IMR-90 (cell line): ENCODE measurements around the gene TIMM44. TPM values are rescaled to one million over a fixed set of nuclear protein-coding genes. Genes with fewer than 3 reads are reported as not detected.

Experiments used
- ATAC-seq: fragments of 200-7000 bp; cut with Tn5 transposase; 2 replicates; pipeline ENCODE4 v1.9.1; 2020; ENCODE audit warnings: low read depth, mild to moderate bottlenecking, moderate library complexity
- BruUV-seq: library from RNA; stranded (reverse); fragments of 400-500 nt; replicated peaks from 2 replicates; lab custom pipeline; 2021; lab: Mats Ljungman, UMichigan
- CTCF ChIA-PET: fragments of 300-600 bp; formaldehyde crosslinking; extraction: SDS; loops from one replicate; lab custom pipeline; 2021; ENCODE audit warnings: antibody characterized with exemption; lab: Yijun Ruan, JAX
- POLR2A ChIA-PET: fragments of 300-600 bp; sonication (Branson Sonifier 250); formaldehyde crosslinking; loops from one replicate; lab custom pipeline; 2022; ENCODE audit warnings: antibody characterized with exemption; ENCODE audit not compliant: unreplicated experiment; lab: Charles Lee
- DNase-seq: peaks from one replicate; pipeline ENCODE4 v3.0.0; 2013
- H2AFZ ChIP-seq: replicated peaks from 2 replicates; pipeline ENCODE3; 2013; ENCODE audit warnings: low read length, mild to moderate bottlenecking; ENCODE audit not compliant: poor library complexity
- H2AK5ac ChIP-seq: 2 replicates; pipeline ENCODE4 v1.6.1; 2013; ENCODE audit warnings: low read depth, low read length, inconsistent platforms
- H2AK9ac ChIP-seq: replicated peaks from 2 replicates; pipeline ENCODE3; 2013; ENCODE audit warnings: mild to moderate bottlenecking, low read depth, low read length, moderate library complexity; ENCODE audit not compliant: poor library complexity
- H2BK120ac ChIP-seq: 2 replicates; pipeline ENCODE4 v1.6.1; 2013; ENCODE audit warnings: low read depth, low read length, inconsistent platforms
- H2BK15ac ChIP-seq: 3 replicates; pipeline ENCODE4 v1.6.1; 2013; ENCODE audit warnings: low read depth, low read length, inconsistent platforms
- H2BK20ac ChIP-seq: 2 replicates; pipeline ENCODE4 v1.6.1; 2013; ENCODE audit warnings: low read depth, mild to moderate bottlenecking, inconsistent platforms, low read length, moderate library complexity
- H2BK5ac ChIP-seq: 2 replicates; pipeline ENCODE4 v1.6.1; 2013; ENCODE audit warnings: mild to moderate bottlenecking, low read depth, low read length, inconsistent platforms; ENCODE audit not compliant: poor library complexity, severe bottlenecking
- H3K14ac ChIP-seq: replicated peaks from 2 replicates; pipeline ENCODE4 v1.6.1; 2013; ENCODE audit warnings: low read depth, low read length, inconsistent platforms
- H3K18ac ChIP-seq: 2 replicates; pipeline ENCODE4 v1.6.1; 2013; ENCODE audit warnings: low read depth, low read length, control low read depth
- H3K23ac ChIP-seq: 2 replicates; pipeline ENCODE4 v1.6.1; 2013; ENCODE audit warnings: low read depth, low read length, inconsistent platforms
- H3K27ac ChIP-seq: 2 replicates; pipeline ENCODE4 v1.5.1; 2013; ENCODE audit warnings: mild to moderate bottlenecking, control low read depth, low read length; ENCODE audit not compliant: insufficient read depth
- H3K27me3 ChIP-seq: 2 replicates; pipeline ENCODE4 v1.6.1; 2013; ENCODE audit warnings: low read length; ENCODE audit not compliant: control insufficient read depth, insufficient read depth
- H3K36me3 ChIP-seq: 2 replicates; pipeline ENCODE4 v1.6.1; 2013; ENCODE audit warnings: low read length, mixed read lengths; ENCODE audit not compliant: control insufficient read depth, insufficient read depth
- H3K4ac ChIP-seq: 2 replicates; pipeline ENCODE4 v1.6.1; 2013; ENCODE audit warnings: low read depth, low read length, inconsistent platforms
- H3K4me1 ChIP-seq: 2 replicates; pipeline ENCODE4 v1.6.1; 2013; ENCODE audit warnings: low read length, mixed read lengths; ENCODE audit not compliant: control insufficient read depth, insufficient read depth
- H3K4me2 ChIP-seq: 2 replicates; pipeline ENCODE4 v1.6.1; 2013; ENCODE audit warnings: low read depth, mild to moderate bottlenecking, control low read depth, low read length, moderate library complexity
- H3K4me3 ChIP-seq: 2 replicates; pipeline ENCODE4 v1.5.1; 2013; ENCODE audit warnings: low read depth, mild to moderate bottlenecking, control low read depth, low read length, moderate library complexity; ENCODE audit not compliant: insufficient read depth
- H3K56ac ChIP-seq: 2 replicates; pipeline ENCODE4 v1.6.1; 2013; ENCODE audit warnings: low read length, inconsistent platforms; ENCODE audit not compliant: insufficient read depth; ENCODE audit errors: extremely low read depth
- H3K79me1 ChIP-seq, 2 experiments: 2 replicates each; pipeline ENCODE4 v1.6.1; 2013; ENCODE audit warnings: low read length in 2 of 2, inconsistent platforms in 1 of 2, low read depth in 1 of 2
- H3K9ac ChIP-seq: 2 replicates; pipeline ENCODE4 v1.6.1; 2013; ENCODE audit warnings: low read depth, low read length, control low read depth
- H3K9me1 ChIP-seq: 2 replicates; pipeline ENCODE4 v1.6.1; 2013; ENCODE audit warnings: low read length, inconsistent platforms; ENCODE audit not compliant: insufficient read depth
- H3K9me3 ChIP-seq: 2 replicates; pipeline ENCODE4 v1.6.1; 2013; ENCODE audit warnings: low read length; ENCODE audit not compliant: control insufficient read depth, insufficient read depth
- H4K20me1 ChIP-seq: 2 replicates; pipeline ENCODE4 v1.6.1; 2013; ENCODE audit warnings: low read length, inconsistent platforms; ENCODE audit not compliant: insufficient read depth
- H4K5ac ChIP-seq: 2 replicates; pipeline ENCODE4 v1.6.1; 2013; ENCODE audit warnings: mild to moderate bottlenecking, low read depth, low read length, control low read depth
- H4K8ac ChIP-seq, 2 experiments: 2 replicates each; pipeline ENCODE4 v1.6.1; 2013; ENCODE audit warnings: low read depth in 2 of 2, low read length in 2 of 2, control low read depth in 1 of 2, inconsistent platforms in 1 of 2
- H4K91ac ChIP-seq: 2 replicates; pipeline ENCODE4 v1.6.1; 2013; ENCODE audit warnings: low read depth, low read length, inconsistent platforms; ENCODE audit not compliant: insufficient read depth
- CEBPB ChIP-seq: IDR thresholded peaks from 2 replicates; pipeline ENCODE4 v1.6.1; 2012; ENCODE audit warnings: low read depth, low read length, improper control_type of control experiment
- CHD1 ChIP-seq: IDR thresholded peaks from 2 replicates; pipeline ENCODE4 v1.6.1; 2012; ENCODE audit warnings: low read depth, low read length, improper control_type of control experiment
- FOS ChIP-seq: fragments of 150-350 bp; IDR thresholded peaks from 2 replicates; pipeline ENCODE4 v1.6.1; 2016; ENCODE audit warnings: low read depth, low read length
- MAFK ChIP-seq: IDR thresholded peaks from 2 replicates; pipeline ENCODE4 v1.6.1; 2012; ENCODE audit warnings: low read depth, low read length, improper control_type of control experiment
- MAZ ChIP-seq: IDR thresholded peaks from 2 replicates; pipeline ENCODE4 v1.6.1; 2012; ENCODE audit warnings: low read depth, mild to moderate bottlenecking, low read length, improper control_type of control experiment, moderate library complexity, borderline replicate concordance
- MXI1 ChIP-seq: IDR thresholded peaks from 2 replicates; pipeline ENCODE4 v1.6.1; 2012; ENCODE audit warnings: low read depth, mild to moderate bottlenecking, low read length, moderate library complexity, borderline replicate concordance
- NFE2L2 ChIP-seq: fragments of 150-350 bp; IDR thresholded peaks from 2 replicates; pipeline ENCODE4 v1.6.1; 2016; ENCODE audit warnings: low read depth, mild to moderate bottlenecking, low read length
- POLR2A ChIP-seq: IDR thresholded peaks from 2 replicates; pipeline ENCODE4 v1.6.1; 2012; ENCODE audit warnings: mild to moderate bottlenecking, low read depth, low read length
- RAD21 ChIP-seq: IDR thresholded peaks from 2 replicates; pipeline ENCODE4 v1.6.1; 2012; ENCODE audit warnings: low read length, improper control_type of control experiment
- RCOR1 ChIP-seq: IDR thresholded peaks from 2 replicates; pipeline ENCODE4 v1.6.1; 2012; ENCODE audit warnings: mild to moderate bottlenecking, low read length, improper control_type of control experiment; ENCODE audit not compliant: insufficient replicate concordance
- RFX5 ChIP-seq: IDR thresholded peaks from 2 replicates; pipeline ENCODE4 v1.8.0; 2012; ENCODE audit warnings: low read depth, mild to moderate bottlenecking, low read length, moderate library complexity
- SMC3 ChIP-seq: fragments of 150-350 bp; IDR thresholded peaks from 2 replicates; pipeline ENCODE4 v1.6.1; 2016; ENCODE audit warnings: low read depth, mild to moderate bottlenecking, antibody characterized with exemption, low read length, moderate library complexity
- WGBS, 2 experiments: methylation state at CpG; one replicate each; pipeline versions ENCODE4 v1.1.5 to v1.1.7; 2013; ENCODE audit warnings: missing lambda C conversion rate in 2 of 2; ENCODE audit not compliant: insufficient read length in 1 of 2; ENCODE audit errors: extremely low coverage in 2 of 2; 5-methylcytosine and 5-hydroxymethylcytosine counted together
- dilution Hi-C: fragments of 300-500 bp; cut with HindIII; formaldehyde crosslinking; loops from one replicate; pipeline ENCODE4 v1.14.3; 2018; ENCODE audit warnings: low sequenced_read_pairs; ENCODE audit not compliant: unreplicated experiment
- in situ Hi-C: fragments of 300-500 bp; cut with MboI; formaldehyde crosslinking; loops from 3 replicates; pipeline ENCODE4 v1.14.3; 2019; ENCODE audit warnings: low sequenced_read_pairs, inconsistent platforms, mixed read lengths
- intact Hi-C: fragments of 100-400 bp; cut with micrococcal nuclease; formaldehyde crosslinking; loops from 2 replicates; pipeline ENCODE4 v1.10.0; 2022
- polyA plus RNA-seq, 3 experiments: library from polyadenylated mRNA; depleted of rRNA; stranded (reverse); fragments of >200 nt; gene quantifications; 2 replicates each; pipeline ENCODE4 v1.2.3, GENCODE V29; 2012; ENCODE audit warnings: low replicate concordance in 1 of 3
- total RNA-seq: library from RNA; depleted of rRNA; stranded (reverse); fragments of >200 nt; gene quantifications from 2 replicates; pipeline ENCODE4 v1.2.3, GENCODE V29; 2012
- TF ChIP-seq, protein P1 (sequence below): fragments of 150-350 bp; IDR thresholded peaks from 2 replicates; pipeline ENCODE4 v1.6.1; 2016; ENCODE audit warnings: low read depth, mild to moderate bottlenecking, low read length, moderate library complexity, borderline replicate concordance
- TF ChIP-seq, protein P2 (sequence below): conservative IDR thresholded peaks from 2 replicates; pipeline ENCODE4 v1.5.1; 2012; ENCODE audit warnings: mild to moderate bottlenecking, low read depth, low read length, improper control_type of control experiment
- TF ChIP-seq, protein P3 (sequence below): fragments of 150-350 bp; IDR thresholded peaks from 2 replicates; pipeline ENCODE4 v1.6.1; 2017; ENCODE audit warnings: mild to moderate bottlenecking, antibody characterized with exemption, low read length, low read depth

TIMM44 gene
- total and polyA plus RNA-seq, 2 of the 4 experiments (the other 2 are of a cell fraction) = 37.6 to 52.3 TPM

DNA sequence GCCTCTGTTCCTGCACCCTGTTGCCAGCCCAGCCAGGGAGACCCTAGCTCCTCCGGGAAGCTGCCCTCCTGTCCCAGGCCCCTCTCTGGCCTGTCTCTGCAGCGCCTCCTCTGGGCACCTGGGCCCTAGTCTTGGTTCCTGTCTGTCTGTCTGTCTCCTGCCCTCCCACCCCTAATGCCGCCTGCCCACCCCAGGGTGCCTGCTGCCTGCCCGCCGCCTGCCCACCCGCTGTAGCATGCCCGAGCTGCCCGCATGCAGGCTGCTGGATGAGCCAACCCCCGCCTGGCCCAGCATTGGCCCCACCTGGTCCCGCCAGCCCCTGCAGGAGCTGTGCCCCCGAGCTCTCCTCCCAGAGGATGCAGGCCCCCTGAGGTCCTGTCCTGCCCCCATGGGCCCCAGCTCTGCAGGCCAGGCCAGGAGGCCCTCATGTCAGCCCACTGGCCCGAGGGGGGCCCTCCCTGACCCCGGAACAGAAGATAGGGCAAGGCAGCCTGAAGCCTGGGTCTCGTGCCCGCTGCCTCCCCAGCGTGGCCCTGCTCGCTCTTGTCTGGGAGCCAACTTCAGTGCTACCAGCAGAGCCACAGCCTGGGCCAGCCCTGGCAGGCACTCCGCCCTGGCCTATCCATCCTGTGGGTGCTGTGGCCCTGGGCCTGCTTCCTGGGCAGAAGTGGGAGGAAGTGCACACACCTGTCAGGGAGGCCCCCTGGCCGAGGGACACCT is 34.6 kb downstream of the TIMM44 start:
- dilution Hi-C loops = no loop called here
- H3K4me2 ChIP-seq = no peak overlapping the region
- BruUV-seq = no TSS peak
- H3K9ac ChIP-seq = no peak overlapping the region
- no peak overlapping the region for H4K91ac ChIP-seq
- H3K27ac ChIP-seq = no peak overlapping the region
- CTCF ChIA-PET = no interaction called here
- H3K79me1 ChIP-seq = peaks cover 9 to 38% of the 10 kb centered on the region in 2 experiments; a peak in 3 of 4 replicates
- no peak overlapping the region for H2AFZ ChIP-seq
- DNase-seq = no peak
- H2AK9ac ChIP-seq = no peak overlapping the region
- H3K4me1 ChIP-seq = peaks cover 6% of the 10 kb centered on the region
- no peak overlapping the region for H2BK5ac ChIP-seq
- H3K18ac ChIP-seq = no peak overlapping the region
- H4K8ac ChIP-seq = no peak overlapping the region
- H2BK15ac ChIP-seq = no peak overlapping the region
- peaks cover 34% of the 10 kb centered on the region for H3K36me3 ChIP-seq
- intact Hi-C loops = no loop called here
- peaks cover 50% of the 10 kb centered on the region for H4K20me1 ChIP-seq
- POLR2A ChIA-PET = interaction anchor here (1.2 kb wide), 1 partner anchor 11 kb away, joined by 4 read pairs; the partner anchor contains the start of gene SNAPC2
- ATAC-seq = no peak
- H4K5ac ChIP-seq = no peak overlapping the region
- no peak overlapping the region for H2BK120ac ChIP-seq
- no peak overlapping the region for H3K23ac ChIP-seq
- no peak overlapping the region for H2AK5ac ChIP-seq
- in situ Hi-C loops = no loop called here
- no peak overlapping the region for H3K14ac ChIP-seq
- no peaks in the 10 kb centered on the region for H3K27me3 ChIP-seq
- peaks cover 4% of the 10 kb centered on the region; the same call in 1 of the 2 replicates for H3K9me1 ChIP-seq
- H2BK20ac ChIP-seq = no peak overlapping the region
- WGBS, 2 experiments = 96% methylated on average over 7 of the region's 19 CpGs; no CpG with 5 or more reads in 1 of the 2 experiments
- no peaks in the 10 kb centered on the region for H3K9me3 ChIP-seq
- no peak overlapping the region for H3K4me3 ChIP-seq
- no peak overlapping the region for H3K56ac ChIP-seq
- no peak overlapping the region for H3K4ac ChIP-seq
- TF ChIP-seq SMC3 (no peak), NFE2L2 (no peak), RCOR1 (no peak), RFX5 (no peak), POLR2A (no peak), FOS (no peak), MXI1 (no peak), CHD1 (no peak), RAD21 (no peak), MAFK (no peak), CEBPB (no peak), MAZ (no peak)
- TF ChIP-seq, protein P1, sequence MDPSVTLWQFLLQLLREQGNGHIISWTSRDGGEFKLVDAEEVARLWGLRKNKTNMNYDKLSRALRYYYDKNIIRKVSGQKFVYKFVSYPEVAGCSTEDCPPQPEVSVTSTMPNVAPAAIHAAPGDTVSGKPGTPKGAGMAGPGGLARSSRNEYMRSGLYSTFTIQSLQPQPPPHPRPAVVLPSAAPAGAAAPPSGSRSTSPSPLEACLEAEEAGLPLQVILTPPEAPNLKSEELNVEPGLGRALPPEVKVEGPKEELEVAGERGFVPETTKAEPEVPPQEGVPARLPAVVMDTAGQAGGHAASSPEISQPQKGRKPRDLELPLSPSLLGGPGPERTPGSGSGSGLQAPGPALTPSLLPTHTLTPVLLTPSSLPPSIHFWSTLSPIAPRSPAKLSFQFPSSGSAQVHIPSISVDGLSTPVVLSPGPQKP = no peak
- TF ChIP-seq, protein P2, sequence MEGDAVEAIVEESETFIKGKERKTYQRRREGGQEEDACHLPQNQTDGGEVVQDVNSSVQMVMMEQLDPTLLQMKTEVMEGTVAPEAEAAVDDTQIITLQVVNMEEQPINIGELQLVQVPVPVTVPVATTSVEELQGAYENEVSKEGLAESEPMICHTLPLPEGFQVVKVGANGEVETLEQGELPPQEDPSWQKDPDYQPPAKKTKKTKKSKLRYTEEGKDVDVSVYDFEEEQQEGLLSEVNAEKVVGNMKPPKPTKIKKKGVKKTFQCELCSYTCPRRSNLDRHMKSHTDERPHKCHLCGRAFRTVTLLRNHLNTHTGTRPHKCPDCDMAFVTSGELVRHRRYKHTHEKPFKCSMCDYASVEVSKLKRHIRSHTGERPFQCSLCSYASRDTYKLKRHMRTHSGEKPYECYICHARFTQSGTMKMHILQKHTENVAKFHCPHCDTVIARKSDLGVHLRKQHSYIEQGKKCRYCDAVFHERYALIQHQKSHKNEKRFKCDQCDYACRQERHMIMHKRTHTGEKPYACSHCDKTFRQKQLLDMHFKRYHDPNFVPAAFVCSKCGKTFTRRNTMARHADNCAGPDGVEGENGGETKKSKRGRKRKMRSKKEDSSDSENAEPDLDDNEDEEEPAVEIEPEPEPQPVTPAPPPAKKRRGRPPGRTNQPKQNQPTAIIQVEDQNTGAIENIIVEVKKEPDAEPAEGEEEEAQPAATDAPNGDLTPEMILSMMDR = no peak
- TF ChIP-seq, protein P3, sequence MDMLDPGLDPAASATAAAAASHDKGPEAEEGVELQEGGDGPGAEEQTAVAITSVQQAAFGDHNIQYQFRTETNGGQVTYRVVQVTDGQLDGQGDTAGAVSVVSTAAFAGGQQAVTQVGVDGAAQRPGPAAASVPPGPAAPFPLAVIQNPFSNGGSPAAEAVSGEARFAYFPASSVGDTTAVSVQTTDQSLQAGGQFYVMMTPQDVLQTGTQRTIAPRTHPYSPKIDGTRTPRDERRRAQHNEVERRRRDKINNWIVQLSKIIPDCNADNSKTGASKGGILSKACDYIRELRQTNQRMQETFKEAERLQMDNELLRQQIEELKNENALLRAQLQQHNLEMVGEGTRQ = no peak
